ENCODE data around the gene TYW1B.
"Not testable (repeated sequence)": the region's sequence is repeated elsewhere in the genome, so short reads cannot be mapped to it uniquely, and the experiment has no call there.

DNA sequence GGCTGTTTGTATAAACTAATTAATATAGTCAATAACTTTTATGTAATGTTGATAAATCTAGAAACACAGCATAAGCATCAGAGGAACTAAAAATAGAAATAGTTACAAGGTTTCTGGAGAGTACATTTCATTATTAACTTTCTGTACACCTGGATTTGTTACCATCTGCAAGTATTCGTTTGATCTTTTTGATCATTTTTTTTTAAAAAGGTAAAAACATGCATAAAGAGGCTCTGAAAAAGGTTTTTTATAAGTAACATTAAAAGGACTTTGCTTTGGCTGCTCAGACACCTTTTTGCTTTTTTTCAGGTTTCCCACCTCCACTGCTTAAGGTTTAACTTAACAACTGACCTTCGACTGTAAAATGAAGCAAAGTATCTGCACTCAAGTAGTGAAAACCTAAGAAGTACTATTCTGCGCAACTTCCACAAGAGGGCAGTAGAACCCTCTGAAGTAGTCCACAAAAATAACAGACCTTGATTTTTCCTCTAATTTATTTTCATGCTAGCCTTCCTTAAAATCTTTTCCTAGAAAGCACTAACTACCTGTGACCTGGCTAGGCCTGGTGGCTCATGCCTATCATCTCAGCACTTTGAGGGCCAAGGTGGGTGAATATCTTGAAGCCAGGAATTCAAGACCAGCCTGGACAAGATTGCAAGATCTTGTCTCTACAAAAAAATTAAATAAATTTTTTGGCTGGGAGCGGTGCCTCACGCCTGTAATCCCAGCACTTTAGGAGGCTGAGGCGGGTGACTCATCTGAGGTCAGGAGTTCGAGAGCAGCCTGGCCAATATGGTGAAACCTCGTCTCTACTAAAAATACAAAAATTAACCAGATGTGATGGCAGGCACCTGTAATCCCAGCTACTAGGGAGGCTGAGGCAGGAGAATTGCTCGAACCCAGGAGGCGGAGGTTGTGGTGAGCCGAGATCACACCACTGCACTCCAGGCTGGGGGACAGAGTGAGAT is 4.0 kb downstream of the TYW1B start:
- TF ChIP-seq, protein P1, sequence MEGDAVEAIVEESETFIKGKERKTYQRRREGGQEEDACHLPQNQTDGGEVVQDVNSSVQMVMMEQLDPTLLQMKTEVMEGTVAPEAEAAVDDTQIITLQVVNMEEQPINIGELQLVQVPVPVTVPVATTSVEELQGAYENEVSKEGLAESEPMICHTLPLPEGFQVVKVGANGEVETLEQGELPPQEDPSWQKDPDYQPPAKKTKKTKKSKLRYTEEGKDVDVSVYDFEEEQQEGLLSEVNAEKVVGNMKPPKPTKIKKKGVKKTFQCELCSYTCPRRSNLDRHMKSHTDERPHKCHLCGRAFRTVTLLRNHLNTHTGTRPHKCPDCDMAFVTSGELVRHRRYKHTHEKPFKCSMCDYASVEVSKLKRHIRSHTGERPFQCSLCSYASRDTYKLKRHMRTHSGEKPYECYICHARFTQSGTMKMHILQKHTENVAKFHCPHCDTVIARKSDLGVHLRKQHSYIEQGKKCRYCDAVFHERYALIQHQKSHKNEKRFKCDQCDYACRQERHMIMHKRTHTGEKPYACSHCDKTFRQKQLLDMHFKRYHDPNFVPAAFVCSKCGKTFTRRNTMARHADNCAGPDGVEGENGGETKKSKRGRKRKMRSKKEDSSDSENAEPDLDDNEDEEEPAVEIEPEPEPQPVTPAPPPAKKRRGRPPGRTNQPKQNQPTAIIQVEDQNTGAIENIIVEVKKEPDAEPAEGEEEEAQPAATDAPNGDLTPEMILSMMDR (IDR thresholded peaks at IDR 0.05) = peak; percentile 38 to 58 (median 43)
- TF ChIP-seq POLR2A (IDR thresholded peaks at IDR 0.05) = not testable (repeated sequence)
